Mammary epithelial cell (primary cell): ENCODE results near the gene TCEAL6.

Source experiments
- CTCF ChIP-seq, 2 donors: IDR thresholded peaks in 1 of 2; conservative IDR thresholded peaks in 1 of 2; 2 replicates each; pipeline ENCODE4 v1.5.1; 2011 to 2012; ENCODE audit warnings: inconsistent platforms in 2 of 2, low read length in 2 of 2, mild to moderate bottlenecking in 2 of 2, control low read depth in 1 of 2, low read depth in 1 of 2; ENCODE audit not compliant: insufficient read depth in 1 of 2; ENCODE audit errors: extremely low read depth in 1 of 2
- EZH2 ChIP-seq: IDR thresholded peaks from 2 replicates; pipeline ENCODE4 v1.6.1; 2012; ENCODE audit warnings: low read length, inconsistent platforms, borderline replicate concordance

DNA sequence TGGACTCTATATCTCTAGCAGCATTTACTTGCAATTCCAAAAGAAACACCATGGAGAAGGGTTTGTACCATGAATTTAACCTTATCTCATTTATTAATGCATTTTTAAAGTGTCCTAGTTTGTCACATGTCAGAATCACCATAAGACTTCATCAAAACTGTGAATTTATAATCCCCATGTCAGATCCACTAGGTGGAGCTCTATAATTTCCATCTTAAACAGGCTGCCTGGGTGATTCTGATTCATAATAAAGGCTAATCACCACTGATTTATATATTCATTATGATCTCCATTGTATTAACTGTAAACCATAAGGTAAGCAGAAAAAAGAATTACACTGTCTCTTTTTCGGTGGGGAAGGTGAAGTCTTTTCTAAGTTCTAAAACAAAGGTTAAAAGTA, 12.8 kb downstream of the TCEAL6 start:
- TF ChIP-seq CTCF (conservative IDR thresholded peaks at IDR 0.05 in 1 of 2, IDR thresholded peaks at IDR 0.05 in 1 of 2; ENCODE audit: extremely low read depth in 1 of 2, insufficient read depth in 1 of 2, low read depth in 1 of 2, low read length in 2 of 2), result peak; percentile 34 to 51
- no peak for TF ChIP-seq EZH2
